Loucy (cell line): Measurements from ENCODE around the gene GPR35.

ENCODE experiments used
- H2AFZ ChIP-seq: fragments of 200-600 bp; sonication (generic); 2 replicates; pipeline ENCODE4 v1.6.0; 2016; ENCODE audit warnings: antibody characterized with exemption, mild to moderate bottlenecking, low read length, moderate library complexity
- H3F3A ChIP-seq: fragments of 200-600 bp; 2 replicates; pipeline ENCODE4 v1.6.0; 2016; ENCODE audit warnings: antibody characterized with exemption, low read depth, mild to moderate bottlenecking
- H3K27me3 ChIP-seq: fragments of 200-600 bp; sonication (generic); 2 replicates; pipeline ENCODE4 v1.6.1; 2014; ENCODE audit warnings: low read length, mild to moderate bottlenecking; ENCODE audit not compliant: insufficient read depth, poor library complexity, severe bottlenecking
- H3K36me3 ChIP-seq: fragments of 200-600 bp; sonication (generic); 2 replicates; pipeline ENCODE4 v1.6.1; 2016; ENCODE audit warnings: low read length; ENCODE audit not compliant: insufficient read depth
- H3K4me1 ChIP-seq: fragments of 200-600 bp; sonication (generic); 2 replicates; pipeline ENCODE4 v1.5.1; 2014; ENCODE audit warnings: low read length, mild to moderate bottlenecking; ENCODE audit not compliant: insufficient read depth, poor library complexity, severe bottlenecking
- H3K4me2 ChIP-seq: fragments of 200-600 bp; sonication (generic); 2 replicates; pipeline ENCODE4 v1.6.0; 2014; ENCODE audit warnings: antibody characterized with exemption, low read length, low read depth, mild to moderate bottlenecking; ENCODE audit not compliant: poor library complexity, severe bottlenecking
- H3K4me3 ChIP-seq: fragments of 200-600 bp; sonication (generic); 2 replicates; pipeline ENCODE4 v1.5.1; 2014; ENCODE audit warnings: low read length, mild to moderate bottlenecking, mixed read lengths; ENCODE audit not compliant: poor library complexity, severe bottlenecking
- H3K79me2 ChIP-seq: fragments of 200-600 bp; sonication (generic); 2 replicates; pipeline ENCODE4 v1.6.1; 2014; ENCODE audit warnings: low read length; ENCODE audit not compliant: insufficient read depth
- H3K9ac ChIP-seq: fragments of 200-600 bp; sonication (generic); 2 replicates; pipeline ENCODE4 v1.6.0; 2014; ENCODE audit warnings: mild to moderate bottlenecking, low read depth, low read length, moderate library complexity; ENCODE audit not compliant: poor library complexity, severe bottlenecking
- H3K9me2 ChIP-seq: fragments of 200-600 bp; sonication (generic); replicated peaks from 2 replicates; pipeline ENCODE4 v1.6.1; 2016; ENCODE audit warnings: low read depth, low read length, mixed read lengths
- H3K9me3 ChIP-seq: fragments of 200-600 bp; sonication (generic); 2 replicates; pipeline ENCODE4 v1.6.1; 2014; ENCODE audit warnings: mild to moderate bottlenecking, antibody characterized with exemption, low read length, low read depth; ENCODE audit not compliant: insufficient read depth
- H4K20me1 ChIP-seq: fragments of 200-600 bp; sonication (generic); 2 replicates; pipeline ENCODE4 v1.6.0; 2014; ENCODE audit warnings: antibody characterized with exemption, low read length, mild to moderate bottlenecking; ENCODE audit not compliant: insufficient read depth, poor library complexity, severe bottlenecking
- CTCF ChIP-seq: fragments of 200-600 bp; sonication (generic); conservative IDR thresholded peaks from 2 replicates; pipeline ENCODE4 v1.5.1; 2014; ENCODE audit warnings: mild to moderate bottlenecking, antibody characterized with exemption, low read length
- EZH2phosphoT487 ChIP-seq: fragments of 200-600 bp; IDR thresholded peaks from 2 replicates; pipeline ENCODE4 v1.6.1; 2018; ENCODE audit warnings: antibody characterized with exemption, mild to moderate bottlenecking, moderate library complexity, borderline replicate concordance

Gene GPR35

GRCh38 chr2:240631548-240632305, 6.4 kb downstream of the GPR35 start:
- no peak overlapping the region for H3K9ac ChIP-seq
- H3K4me3 ChIP-seq: no peak overlapping the region
- H4K20me1 ChIP-seq: no peaks in the 10 kb centered on the region
- H3F3A ChIP-seq: no peaks in the 10 kb centered on the region
- no peaks in the 10 kb centered on the region for H3K27me3 ChIP-seq
- no peaks in the 10 kb centered on the region for H3K36me3 ChIP-seq
- no peak overlapping the region for H3K4me2 ChIP-seq
- no peak overlapping the region for H2AFZ ChIP-seq
- H3K9me2 ChIP-seq: no peaks in the 10 kb centered on the region
- peaks cover 17% of the 10 kb centered on the region; the same call in 1 of the 2 replicates for H3K9me3 ChIP-seq
- H3K4me1 ChIP-seq: peaks cover 4% of the 10 kb centered on the region
- TF ChIP-seq EZH2phosphoT487 (no peak), CTCF (no peak)
- no peaks in the 10 kb centered on the region for H3K79me2 ChIP-seq

GRCh38 chr2:240632306-240632721, 7.0 kb downstream of the GPR35 start:
- no peak overlapping the region for H3K4me3 ChIP-seq
- TF ChIP-seq EZH2phosphoT487 (no peak), CTCF (no peak)
- H4K20me1 ChIP-seq: no peaks in the 10 kb centered on the region

GRCh38 chr2:240635121-240635997, 10.1 kb downstream of the GPR35 start:
- H3K4me3 ChIP-seq: no peak overlapping the region
- H3K9me3 ChIP-seq: peaks cover 21% of the 10 kb centered on the region; the same call in 1 of the 2 replicates
- H4K20me1 ChIP-seq: no peaks in the 10 kb centered on the region
- H2AFZ ChIP-seq: no peak overlapping the region
- H3K36me3 ChIP-seq: no peaks in the 10 kb centered on the region
- no peaks in the 10 kb centered on the region for H3F3A ChIP-seq
- H3K9me2 ChIP-seq: no peaks in the 10 kb centered on the region
- H3K4me1 ChIP-seq: no peaks in the 10 kb centered on the region
- no peaks in the 10 kb centered on the region for H3K79me2 ChIP-seq
- H3K9ac ChIP-seq: no peak overlapping the region
- TF ChIP-seq EZH2phosphoT487: no peak
- TF ChIP-seq CTCF: no peak
- no peaks in the 10 kb centered on the region for H3K27me3 ChIP-seq
- H3K4me2 ChIP-seq: no peak overlapping the region

More at GRCh38 chr2:240632306-240632721, 7.0 kb downstream of the GPR35 start:
- Histone ChIP-seq H2AFZ (no peak overlapping the region), H3K27me3 (no peaks in the 10 kb centered on the region), H3K4me1 (no peaks in the 10 kb centered on the region), H3K9me3 (peaks cover 19% of the 10 kb centered on the region; the same call in 1 of the 2 replicates), H3K36me3 (no peaks in the 10 kb centered on the region), H3K9me2 (no peaks in the 10 kb centered on the region), H3K9ac (no peak overlapping the region), H3F3A (no peaks in the 10 kb centered on the region), H3K4me2 (no peak overlapping the region), H3K79me2 (no peaks in the 10 kb centered on the region)
